ENCODE data around the gene CCNI. TPM values are rescaled to one million over a fixed set of nuclear protein-coding genes. Genes with fewer than 3 reads are reported as not detected.
"Not testable (repeated sequence)": the region's sequence is repeated elsewhere in the genome, so short reads cannot be mapped to it uniquely, and the experiment has no call there.

CCNI gene
- polyA plus RNA-seq, 1 of the 3 experiments (the other 2 are of a cell fraction), result 56.8 TPM

DNA sequence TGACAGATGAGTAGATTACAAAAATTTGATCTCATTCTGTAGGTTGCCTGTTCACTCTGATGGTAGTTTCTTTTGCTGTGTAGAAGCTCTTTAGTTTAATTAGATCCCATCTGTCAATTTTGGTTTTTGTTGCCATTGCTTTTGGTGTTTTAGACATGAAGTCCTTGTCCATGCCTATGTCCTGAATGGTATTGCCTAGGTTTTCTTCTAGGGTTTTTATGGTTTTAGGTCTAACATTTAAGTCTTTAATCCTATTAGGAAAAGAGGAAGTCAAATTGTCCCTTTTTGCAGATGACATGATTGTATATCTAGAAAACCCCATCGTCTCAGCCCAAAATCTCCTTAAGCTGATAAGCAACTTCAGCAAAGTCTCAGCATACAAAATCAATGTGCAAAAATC, 11.2 kb upstream of the CCNI start:
- H3K9me2 ChIP-seq; H3K4me3 ChIP-seq (ENCODE audit: low read depth in 2 of 2, low read length in 1 of 2); H2AFZ ChIP-seq (ENCODE audit: low read depth); H3K27ac ChIP-seq (ENCODE audit: low read depth in 2 of 2, low read length in 1 of 2); H3K79me2 ChIP-seq (ENCODE audit: insufficient read depth); H3K9ac ChIP-seq; H3F3A ChIP-seq (replicated peaks; ENCODE audit: insufficient read depth); H3K4me2 ChIP-seq; POLR2A ChIA-PET; DNase-seq; H3K36me3 ChIP-seq (replicated peaks in 1 of 2; ENCODE audit: control insufficient read depth in 1 of 2, insufficient read depth in 2 of 2, low read length in 1 of 2); H3K4me1 ChIP-seq (ENCODE audit: control insufficient read depth in 1 of 2, insufficient read depth in 2 of 2, low read depth in 1 of 2, low read length in 1 of 2); CTCF ChIA-PET; H4K20me1 ChIP-seq (ENCODE audit: insufficient read depth); H3K27me3 ChIP-seq (ENCODE audit: insufficient read depth); H3K9me3 ChIP-seq: not testable (repeated sequence)
- 69% methylated on average over 1 of the region's 1 CpG for WGBS (ENCODE audit: low lambda C conversion rate)

DNA sequence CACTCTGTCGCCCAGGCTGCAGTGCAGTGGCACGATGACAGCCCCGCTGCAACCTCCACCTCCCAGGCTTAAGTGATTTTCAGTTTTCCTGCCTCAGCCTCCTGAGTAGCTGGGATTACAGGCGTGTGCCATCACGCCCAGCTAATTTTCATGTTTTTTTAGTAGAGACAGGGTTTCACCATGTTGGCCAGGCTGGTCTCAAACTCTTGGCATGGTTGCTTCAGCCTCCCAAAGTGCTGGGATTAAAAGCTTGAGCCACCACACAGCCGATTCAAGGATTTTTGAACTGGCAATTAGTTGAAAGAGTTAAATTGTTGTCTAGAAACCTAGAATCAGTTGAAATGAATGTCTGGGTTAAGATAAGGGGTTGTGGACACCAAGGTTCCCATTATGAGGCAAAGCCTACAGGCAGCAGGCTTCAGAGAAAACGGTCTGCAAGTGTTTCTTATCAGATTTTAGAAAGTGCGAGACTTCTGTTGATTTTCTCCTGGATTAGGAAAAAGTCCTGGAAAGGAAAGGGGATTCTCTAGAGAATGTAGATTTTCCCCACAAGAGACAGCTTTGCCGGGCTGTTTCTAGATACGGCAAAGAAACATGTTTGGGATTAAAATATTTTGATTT, 8.3 kb upstream of the CCNI start:
- Histone ChIP-seq H3K9ac (no peak overlapping the region), H3K4me3 (ENCODE audit: low read depth in 2 of 2, low read length in 1 of 2) (no peak overlapping the region), H3K4me2 (no peak overlapping the region), H4K20me1 (ENCODE audit: insufficient read depth) (no peaks in the 10 kb centered on the region), H3K27me3 (ENCODE audit: insufficient read depth) (no peaks in the 10 kb centered on the region), H3K9me2 (no peaks in the 10 kb centered on the region), H3F3A (replicated peaks; ENCODE audit: insufficient read depth) (no peaks in the 10 kb centered on the region), H3K79me2 (ENCODE audit: insufficient read depth) (no peaks in the 10 kb centered on the region), H3K27ac (ENCODE audit: low read depth in 2 of 2, low read length in 1 of 2) (no peak overlapping the region), H2AFZ (ENCODE audit: low read depth) (no peak overlapping the region), H3K36me3 (replicated peaks in 1 of 2; ENCODE audit: control insufficient read depth in 1 of 2, insufficient read depth in 2 of 2, low read length in 1 of 2) (no peaks in the 10 kb centered on the region), H3K9me3 (no peaks in the 10 kb centered on the region), H3K4me1 (ENCODE audit: control insufficient read depth in 1 of 2, insufficient read depth in 2 of 2, low read depth in 1 of 2, low read length in 1 of 2) (no peaks in the 10 kb centered on the region)
- TF ChIP-seq MEF2A (IDR thresholded peaks at IDR 0.05; ENCODE audit: borderline replicate concordance, low read depth), result no peak
- TF ChIP-seq, protein P1, sequence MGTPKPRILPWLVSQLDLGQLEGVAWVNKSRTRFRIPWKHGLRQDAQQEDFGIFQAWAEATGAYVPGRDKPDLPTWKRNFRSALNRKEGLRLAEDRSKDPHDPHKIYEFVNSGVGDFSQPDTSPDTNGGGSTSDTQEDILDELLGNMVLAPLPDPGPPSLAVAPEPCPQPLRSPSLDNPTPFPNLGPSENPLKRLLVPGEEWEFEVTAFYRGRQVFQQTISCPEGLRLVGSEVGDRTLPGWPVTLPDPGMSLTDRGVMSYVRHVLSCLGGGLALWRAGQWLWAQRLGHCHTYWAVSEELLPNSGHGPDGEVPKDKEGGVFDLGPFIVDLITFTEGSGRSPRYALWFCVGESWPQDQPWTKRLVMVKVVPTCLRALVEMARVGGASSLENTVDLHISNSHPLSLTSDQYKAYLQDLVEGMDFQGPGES (IDR thresholded peaks at IDR 0.05; ENCODE audit: low read depth, low read length), result no peak
- TF ChIP-seq, protein P2, sequence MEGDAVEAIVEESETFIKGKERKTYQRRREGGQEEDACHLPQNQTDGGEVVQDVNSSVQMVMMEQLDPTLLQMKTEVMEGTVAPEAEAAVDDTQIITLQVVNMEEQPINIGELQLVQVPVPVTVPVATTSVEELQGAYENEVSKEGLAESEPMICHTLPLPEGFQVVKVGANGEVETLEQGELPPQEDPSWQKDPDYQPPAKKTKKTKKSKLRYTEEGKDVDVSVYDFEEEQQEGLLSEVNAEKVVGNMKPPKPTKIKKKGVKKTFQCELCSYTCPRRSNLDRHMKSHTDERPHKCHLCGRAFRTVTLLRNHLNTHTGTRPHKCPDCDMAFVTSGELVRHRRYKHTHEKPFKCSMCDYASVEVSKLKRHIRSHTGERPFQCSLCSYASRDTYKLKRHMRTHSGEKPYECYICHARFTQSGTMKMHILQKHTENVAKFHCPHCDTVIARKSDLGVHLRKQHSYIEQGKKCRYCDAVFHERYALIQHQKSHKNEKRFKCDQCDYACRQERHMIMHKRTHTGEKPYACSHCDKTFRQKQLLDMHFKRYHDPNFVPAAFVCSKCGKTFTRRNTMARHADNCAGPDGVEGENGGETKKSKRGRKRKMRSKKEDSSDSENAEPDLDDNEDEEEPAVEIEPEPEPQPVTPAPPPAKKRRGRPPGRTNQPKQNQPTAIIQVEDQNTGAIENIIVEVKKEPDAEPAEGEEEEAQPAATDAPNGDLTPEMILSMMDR (IDR thresholded peaks at IDR 0.05), result no peak
- no peak for TF ChIP-seq NRF1 (IDR thresholded peaks at IDR 0.05; ENCODE audit: low read depth, low read length)
- no peak for TF ChIP-seq CHD2 (IDR thresholded peaks at IDR 0.05; ENCODE audit: low read length, partially characterized antibody)
- no peak for TF ChIP-seq EZH2phosphoT487 (IDR thresholded peaks at IDR 0.05; ENCODE audit: borderline replicate concordance, low read depth)
- no peak for TF ChIP-seq TAF1 (IDR thresholded peaks at IDR 0.05; ENCODE audit: borderline replicate concordance, low read depth, low read length)
- TF ChIP-seq TEAD4 (IDR thresholded peaks at IDR 0.05; ENCODE audit: borderline replicate concordance, insufficient read depth), result no peak
- no peak for TF ChIP-seq RAD21 (IDR thresholded peaks at IDR 0.05; ENCODE audit: low read length)
- TF ChIP-seq SMC3 (IDR thresholded peaks at IDR 0.05; ENCODE audit: low read depth, low read length), result no peak
- no peak for TF ChIP-seq NFIC (IDR thresholded peaks at IDR 0.05; ENCODE audit: borderline replicate concordance)
- TF ChIP-seq GABPA (IDR thresholded peaks at IDR 0.05; ENCODE audit: low read depth), result no peak
- TF ChIP-seq, protein P3, sequence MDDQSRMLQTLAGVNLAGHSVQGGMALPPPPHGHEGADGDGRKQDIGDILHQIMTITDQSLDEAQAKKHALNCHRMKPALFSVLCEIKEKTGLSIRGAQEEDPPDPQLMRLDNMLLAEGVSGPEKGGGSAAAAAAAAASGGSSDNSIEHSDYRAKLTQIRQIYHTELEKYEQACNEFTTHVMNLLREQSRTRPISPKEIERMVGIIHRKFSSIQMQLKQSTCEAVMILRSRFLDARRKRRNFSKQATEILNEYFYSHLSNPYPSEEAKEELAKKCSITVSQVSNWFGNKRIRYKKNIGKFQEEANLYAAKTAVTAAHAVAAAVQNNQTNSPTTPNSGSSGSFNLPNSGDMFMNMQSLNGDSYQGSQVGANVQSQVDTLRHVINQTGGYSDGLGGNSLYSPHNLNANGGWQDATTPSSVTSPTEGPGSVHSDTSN (IDR thresholded peaks at IDR 0.05), result no peak
- TF ChIP-seq, protein P4, sequence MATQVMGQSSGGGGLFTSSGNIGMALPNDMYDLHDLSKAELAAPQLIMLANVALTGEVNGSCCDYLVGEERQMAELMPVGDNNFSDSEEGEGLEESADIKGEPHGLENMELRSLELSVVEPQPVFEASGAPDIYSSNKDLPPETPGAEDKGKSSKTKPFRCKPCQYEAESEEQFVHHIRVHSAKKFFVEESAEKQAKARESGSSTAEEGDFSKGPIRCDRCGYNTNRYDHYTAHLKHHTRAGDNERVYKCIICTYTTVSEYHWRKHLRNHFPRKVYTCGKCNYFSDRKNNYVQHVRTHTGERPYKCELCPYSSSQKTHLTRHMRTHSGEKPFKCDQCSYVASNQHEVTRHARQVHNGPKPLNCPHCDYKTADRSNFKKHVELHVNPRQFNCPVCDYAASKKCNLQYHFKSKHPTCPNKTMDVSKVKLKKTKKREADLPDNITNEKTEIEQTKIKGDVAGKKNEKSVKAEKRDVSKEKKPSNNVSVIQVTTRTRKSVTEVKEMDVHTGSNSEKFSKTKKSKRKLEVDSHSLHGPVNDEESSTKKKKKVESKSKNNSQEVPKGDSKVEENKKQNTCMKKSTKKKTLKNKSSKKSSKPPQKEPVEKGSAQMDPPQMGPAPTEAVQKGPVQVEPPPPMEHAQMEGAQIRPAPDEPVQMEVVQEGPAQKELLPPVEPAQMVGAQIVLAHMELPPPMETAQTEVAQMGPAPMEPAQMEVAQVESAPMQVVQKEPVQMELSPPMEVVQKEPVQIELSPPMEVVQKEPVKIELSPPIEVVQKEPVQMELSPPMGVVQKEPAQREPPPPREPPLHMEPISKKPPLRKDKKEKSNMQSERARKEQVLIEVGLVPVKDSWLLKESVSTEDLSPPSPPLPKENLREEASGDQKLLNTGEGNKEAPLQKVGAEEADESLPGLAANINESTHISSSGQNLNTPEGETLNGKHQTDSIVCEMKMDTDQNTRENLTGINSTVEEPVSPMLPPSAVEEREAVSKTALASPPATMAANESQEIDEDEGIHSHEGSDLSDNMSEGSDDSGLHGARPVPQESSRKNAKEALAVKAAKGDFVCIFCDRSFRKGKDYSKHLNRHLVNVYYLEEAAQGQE (IDR thresholded peaks at IDR 0.05; ENCODE audit: low read depth, low read length), result no peak
- no peak for TF ChIP-seq EP300 (IDR thresholded peaks at IDR 0.05; ENCODE audit: borderline replicate concordance in 1 of 2, low read depth in 1 of 2, low read length in 1 of 2)
- no peak for TF ChIP-seq MXI1 (IDR thresholded peaks at IDR 0.05; ENCODE audit: low read depth, low read length)
- no peak for TF ChIP-seq YY1 (IDR thresholded peaks at IDR 0.05; ENCODE audit: low read depth)
- TF ChIP-seq GATA2 (CRISPR knock-in tag; IDR thresholded peaks at IDR 0.05), result no peak
- no peak for TF ChIP-seq FOXJ3 (CRISPR knock-in tag; IDR thresholded peaks at IDR 0.05)
- no peak for TF ChIP-seq JUND (IDR thresholded peaks at IDR 0.05)
- ChIA-PET CTCF (interaction anchor here (1.2 to 5.0 kb wide), 4 partner anchors 12 to 120 kb away, joined by 3 to 40 read pairs (median 4); no protein-coding TSS in a partner anchor), POLR2A (no interaction called here)
- DNase-seq, result no peak
- 90% methylated on average over 10 of the region's 10 CpGs for WGBS (ENCODE audit: low lambda C conversion rate)

All from SK-N-SH (cell line).